ENCODE data around the gene NMNAT1. TPM values are rescaled to one million over a fixed set of nuclear protein-coding genes. Genes with fewer than 3 reads are reported as not detected.

The NMNAT1 gene
- total RNA-seq, 1 experiment from 2014 or later, result 7.6 TPM

DNA sequence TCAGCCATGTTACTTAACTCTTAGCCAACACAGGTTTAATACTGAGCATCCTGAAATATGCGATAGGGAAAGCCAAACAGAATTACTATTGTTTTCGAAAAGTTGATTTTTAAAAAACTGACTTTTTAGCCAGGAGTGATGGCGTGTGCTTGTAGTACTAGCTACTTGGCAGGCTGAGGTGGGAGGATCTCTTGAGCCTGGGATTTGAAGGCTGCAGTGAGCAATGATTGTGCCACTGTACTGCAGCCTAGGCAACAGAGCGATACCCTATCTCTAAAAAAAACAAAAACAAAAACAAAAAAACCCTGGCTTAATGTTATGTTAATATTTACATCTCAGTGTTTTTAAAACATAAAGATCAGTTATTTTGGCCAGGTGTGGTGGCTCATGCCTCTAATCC lies 16.7 kb downstream of the NMNAT1 start:
- POLR2A ChIA-PET, result no interaction called here

DNA sequence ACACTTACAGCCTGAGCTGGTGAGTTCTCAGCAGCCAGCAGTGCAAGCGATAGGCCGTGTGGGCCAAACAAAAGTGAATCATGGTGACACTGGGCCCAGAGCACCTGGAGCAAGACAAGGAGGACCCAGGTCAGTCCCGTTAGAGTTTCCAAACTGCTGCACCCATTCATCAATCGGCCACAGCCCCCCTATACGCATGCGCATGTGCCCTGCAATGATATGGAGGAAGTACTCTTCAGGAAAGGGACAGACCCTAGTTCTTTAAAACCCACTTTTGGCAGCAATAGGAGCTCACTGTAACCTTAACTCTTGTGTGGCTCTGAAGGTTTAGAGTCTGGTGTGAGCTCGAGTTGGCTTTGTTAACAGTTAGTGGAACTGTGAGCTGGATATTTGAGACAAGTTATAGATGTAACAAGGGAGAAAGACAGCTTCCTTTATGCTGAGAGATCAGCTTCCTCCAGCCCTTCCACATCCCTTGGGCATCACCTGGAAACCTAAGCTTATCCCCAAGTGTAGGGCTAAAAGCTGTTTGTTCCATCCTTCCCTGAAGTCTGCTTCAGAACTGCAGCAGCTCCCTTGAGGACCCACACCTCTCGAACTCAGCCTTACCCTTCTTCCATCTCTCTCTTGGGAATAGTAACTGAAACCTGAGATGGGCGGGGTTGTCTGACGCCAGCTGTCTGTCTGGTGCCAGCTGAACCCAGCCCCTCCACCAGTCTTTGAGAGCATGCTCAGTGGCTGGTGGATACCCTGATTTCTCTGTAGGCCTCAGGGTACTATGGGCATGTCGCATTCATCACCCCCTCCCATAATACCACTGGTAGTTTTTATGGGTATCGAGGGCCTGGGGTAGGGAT lies 17.7 kb downstream of the NMNAT1 start:
- no TSS peak for BruUV-seq (replicated peaks)

More for the DNA sequence above, 16.7 kb downstream of the NMNAT1 start:
- in situ Hi-C loops (cut with HindIII; ENCODE audit: low pct_unique_long_range_greater_than_20kb, low sequenced_read_pairs), result no loop called here
- Histone ChIP-seq H3K4me3 (ENCODE audit: low read depth in 2 of 2, low read length in 2 of 2) (no peak overlapping the region), H3K27me3 (ENCODE audit: control insufficient read depth, insufficient read depth, low read length) (no peaks in the 10 kb centered on the region), H3K36me3 (ENCODE audit: control insufficient read depth, insufficient read depth, low read length) (no peaks in the 10 kb centered on the region), H3K27ac (ENCODE audit: low read length) (no peak overlapping the region), H3K4me1 (ENCODE audit: control insufficient read depth, insufficient read depth, low read length) (no peaks in the 10 kb centered on the region), H3K9me3 (ENCODE audit: control insufficient read depth, insufficient read depth, low read depth, low read length) (no peaks in the 10 kb centered on the region)
- CTCF ChIA-PET, result no interaction called here
- DNase-seq (ENCODE audit: low read depth, low spot score) (no peak), ATAC-seq (no peak)
- intact Hi-C loops (cut with micrococcal nuclease; ENCODE audit: unreplicated experiment), result no loop called here
- TF ChIP-seq, protein P1, sequence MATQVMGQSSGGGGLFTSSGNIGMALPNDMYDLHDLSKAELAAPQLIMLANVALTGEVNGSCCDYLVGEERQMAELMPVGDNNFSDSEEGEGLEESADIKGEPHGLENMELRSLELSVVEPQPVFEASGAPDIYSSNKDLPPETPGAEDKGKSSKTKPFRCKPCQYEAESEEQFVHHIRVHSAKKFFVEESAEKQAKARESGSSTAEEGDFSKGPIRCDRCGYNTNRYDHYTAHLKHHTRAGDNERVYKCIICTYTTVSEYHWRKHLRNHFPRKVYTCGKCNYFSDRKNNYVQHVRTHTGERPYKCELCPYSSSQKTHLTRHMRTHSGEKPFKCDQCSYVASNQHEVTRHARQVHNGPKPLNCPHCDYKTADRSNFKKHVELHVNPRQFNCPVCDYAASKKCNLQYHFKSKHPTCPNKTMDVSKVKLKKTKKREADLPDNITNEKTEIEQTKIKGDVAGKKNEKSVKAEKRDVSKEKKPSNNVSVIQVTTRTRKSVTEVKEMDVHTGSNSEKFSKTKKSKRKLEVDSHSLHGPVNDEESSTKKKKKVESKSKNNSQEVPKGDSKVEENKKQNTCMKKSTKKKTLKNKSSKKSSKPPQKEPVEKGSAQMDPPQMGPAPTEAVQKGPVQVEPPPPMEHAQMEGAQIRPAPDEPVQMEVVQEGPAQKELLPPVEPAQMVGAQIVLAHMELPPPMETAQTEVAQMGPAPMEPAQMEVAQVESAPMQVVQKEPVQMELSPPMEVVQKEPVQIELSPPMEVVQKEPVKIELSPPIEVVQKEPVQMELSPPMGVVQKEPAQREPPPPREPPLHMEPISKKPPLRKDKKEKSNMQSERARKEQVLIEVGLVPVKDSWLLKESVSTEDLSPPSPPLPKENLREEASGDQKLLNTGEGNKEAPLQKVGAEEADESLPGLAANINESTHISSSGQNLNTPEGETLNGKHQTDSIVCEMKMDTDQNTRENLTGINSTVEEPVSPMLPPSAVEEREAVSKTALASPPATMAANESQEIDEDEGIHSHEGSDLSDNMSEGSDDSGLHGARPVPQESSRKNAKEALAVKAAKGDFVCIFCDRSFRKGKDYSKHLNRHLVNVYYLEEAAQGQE (IDR thresholded peaks at IDR 0.05; ENCODE audit: insufficient read depth in 1 of 2, low read depth in 2 of 2, low read length in 1 of 2), result no peak
- TF ChIP-seq, protein P2, sequence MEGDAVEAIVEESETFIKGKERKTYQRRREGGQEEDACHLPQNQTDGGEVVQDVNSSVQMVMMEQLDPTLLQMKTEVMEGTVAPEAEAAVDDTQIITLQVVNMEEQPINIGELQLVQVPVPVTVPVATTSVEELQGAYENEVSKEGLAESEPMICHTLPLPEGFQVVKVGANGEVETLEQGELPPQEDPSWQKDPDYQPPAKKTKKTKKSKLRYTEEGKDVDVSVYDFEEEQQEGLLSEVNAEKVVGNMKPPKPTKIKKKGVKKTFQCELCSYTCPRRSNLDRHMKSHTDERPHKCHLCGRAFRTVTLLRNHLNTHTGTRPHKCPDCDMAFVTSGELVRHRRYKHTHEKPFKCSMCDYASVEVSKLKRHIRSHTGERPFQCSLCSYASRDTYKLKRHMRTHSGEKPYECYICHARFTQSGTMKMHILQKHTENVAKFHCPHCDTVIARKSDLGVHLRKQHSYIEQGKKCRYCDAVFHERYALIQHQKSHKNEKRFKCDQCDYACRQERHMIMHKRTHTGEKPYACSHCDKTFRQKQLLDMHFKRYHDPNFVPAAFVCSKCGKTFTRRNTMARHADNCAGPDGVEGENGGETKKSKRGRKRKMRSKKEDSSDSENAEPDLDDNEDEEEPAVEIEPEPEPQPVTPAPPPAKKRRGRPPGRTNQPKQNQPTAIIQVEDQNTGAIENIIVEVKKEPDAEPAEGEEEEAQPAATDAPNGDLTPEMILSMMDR (IDR thresholded peaks at IDR 0.05), result no peak
- TF ChIP-seq POLR2AphosphoS5 (IDR thresholded peaks at IDR 0.05; ENCODE audit: low read depth, low read length) (no peak), SIN3A (IDR thresholded peaks at IDR 0.05; ENCODE audit: borderline replicate concordance, insufficient read depth, low read depth, low read length) (no peak), TCF7L2 (IDR thresholded peaks at IDR 0.05; ENCODE audit: low read depth, low read length) (no peak)
- BruUV-seq (replicated peaks), result no TSS peak

More for the DNA sequence above, 17.7 kb downstream of the NMNAT1 start:
- no peak for DNase-seq (ENCODE audit: low read depth, low spot score)
- Histone ChIP-seq H3K9me3 (ENCODE audit: control insufficient read depth, insufficient read depth, low read depth, low read length) (no peaks in the 10 kb centered on the region), H3K4me3 (ENCODE audit: low read depth in 2 of 2, low read length in 2 of 2) (no peak overlapping the region), H3K36me3 (ENCODE audit: control insufficient read depth, insufficient read depth, low read length) (no peaks in the 10 kb centered on the region), H3K27me3 (ENCODE audit: control insufficient read depth, insufficient read depth, low read length) (no peaks in the 10 kb centered on the region), H3K4me1 (ENCODE audit: control insufficient read depth, insufficient read depth, low read length) (no peaks in the 10 kb centered on the region), H3K27ac (ENCODE audit: low read length) (no peak overlapping the region)
- ChIA-PET POLR2A (interaction anchor here (0.5 to 0.6 kb wide), 3 partner anchors 103 to 1446 kb away, joined by 3 to 4 read pairs (median 3); no protein-coding TSS in a partner anchor), CTCF (no interaction called here)
- ATAC-seq, result 0 out of 2 replicates have a peak, but pooled peaks have one; percentile 30
- intact Hi-C loops (cut with micrococcal nuclease; ENCODE audit: unreplicated experiment) (no loop called here), in situ Hi-C loops (cut with HindIII; ENCODE audit: low pct_unique_long_range_greater_than_20kb, low sequenced_read_pairs) (no loop called here)
- TF ChIP-seq, protein P1 (IDR thresholded peaks at IDR 0.05; ENCODE audit: insufficient read depth in 1 of 2, low read depth in 2 of 2, low read length in 1 of 2), result no peak
- TF ChIP-seq TCF7L2 (IDR thresholded peaks at IDR 0.05; ENCODE audit: low read depth, low read length) (no peak), POLR2AphosphoS5 (IDR thresholded peaks at IDR 0.05; ENCODE audit: low read depth, low read length) (no peak), SIN3A (IDR thresholded peaks at IDR 0.05; ENCODE audit: borderline replicate concordance, insufficient read depth, low read depth, low read length) (no peak)
- TF ChIP-seq, protein P2 (IDR thresholded peaks at IDR 0.05), result no peak
